Liver (tissue), 9 donors: ENCODE results near the gene CCDC200. TPM values are rescaled to one million over a fixed set of nuclear protein-coding genes. Genes with fewer than 3 reads are reported as not detected.

Experiments used
- DNase-seq: peaks from one replicate; pipeline ENCODE4 v3.0.0-alpha.2; 2017; ENCODE audit warnings: low spot score
- H3K27ac ChIP-seq, 2 donors: one replicate each; pipeline ENCODE4 v1.7.0; 2013; ENCODE audit warnings: inconsistent platforms in 2 of 2, low read length in 2 of 2, control low read depth in 1 of 2, low read depth in 1 of 2, mild to moderate bottlenecking in 1 of 2
- H3K27me3 ChIP-seq, 4 donors: one replicate each; pipeline versions ENCODE4 v1.6.1 to v1.7.0; 2013; ENCODE audit warnings: low read length in 3 of 4, inconsistent platforms in 1 of 4, mild to moderate bottlenecking in 1 of 4, moderate library complexity in 1 of 4; ENCODE audit not compliant: control insufficient read depth in 4 of 4, insufficient read depth in 4 of 4
- H3K36me3 ChIP-seq, 4 donors: one replicate each; pipeline versions ENCODE4 v1.6.1 to v1.7.0; 2013; ENCODE audit warnings: low read length in 3 of 4, mild to moderate bottlenecking in 3 of 4, low read depth in 1 of 4, moderate library complexity in 1 of 4; ENCODE audit not compliant: control insufficient read depth in 4 of 4, insufficient read depth in 3 of 4
- H3K4me1 ChIP-seq, 4 donors: one replicate each; pipeline versions ENCODE4 v1.6.1 to v1.7.0; 2013; ENCODE audit warnings: low read length in 3 of 4, mild to moderate bottlenecking in 3 of 4, moderate library complexity in 1 of 4; ENCODE audit not compliant: control insufficient read depth in 4 of 4, insufficient read depth in 4 of 4
- H3K4me3 ChIP-seq, 3 donors: one replicate each; pipeline versions ENCODE4 v1.6.1 to v1.7.0; 2013; ENCODE audit warnings: low read length in 3 of 3, control low read depth in 1 of 3, low read depth in 1 of 3, mild to moderate bottlenecking in 1 of 3
- H3K9ac ChIP-seq, 2 donors: one replicate each; pipeline ENCODE4 v1.7.0; 2013; ENCODE audit warnings: low read length in 2 of 2, mild to moderate bottlenecking in 2 of 2, moderate library complexity in 2 of 2, control low read depth in 1 of 2, low read depth in 1 of 2
- H3K9me3 ChIP-seq, 4 donors: one replicate each; pipeline versions ENCODE4 v1.6.1 to v1.7.0; 2013; ENCODE audit warnings: low read length in 3 of 4; ENCODE audit not compliant: control insufficient read depth in 4 of 4
- EGR1 ChIP-seq, 2 donors: IDR thresholded peaks; 2 replicates each; pipeline ENCODE4 v1.6.1; 2016 to 2018; ENCODE audit warnings: antibody characterized with exemption in 2 of 2, low read depth in 2 of 2
- FOXA1 ChIP-seq: IDR thresholded peaks from 2 replicates; pipeline ENCODE4 v1.6.1; 2016; ENCODE audit warnings: antibody characterized with exemption
- FOXA2 ChIP-seq: IDR thresholded peaks from 2 replicates; pipeline ENCODE4 v1.6.1; 2016; ENCODE audit warnings: antibody characterized with exemption
- GABPA ChIP-seq, 2 donors: IDR thresholded peaks in 1 of 2; conservative IDR thresholded peaks in 1 of 2; 2 replicates each; pipeline ENCODE4 v1.6.1; 2016; ENCODE audit warnings: antibody characterized with exemption in 2 of 2, mild to moderate bottlenecking in 1 of 2, moderate library complexity in 1 of 2
- HNF4A ChIP-seq, 2 donors: conservative IDR thresholded peaks; 2 replicates each; pipeline ENCODE4 v1.6.1; 2016; ENCODE audit warnings: antibody characterized with exemption in 2 of 2, mild to moderate bottlenecking in 2 of 2
- HNF4G ChIP-seq: IDR thresholded peaks from 2 replicates; pipeline ENCODE4 v1.6.1; 2016; ENCODE audit warnings: antibody characterized with exemption
- JUND ChIP-seq, 2 donors: IDR thresholded peaks; 2 replicates each; pipeline ENCODE4 v1.6.1; 2016; ENCODE audit warnings: antibody characterized with exemption in 2 of 2
- NR2F2 ChIP-seq: IDR thresholded peaks from 2 replicates; pipeline ENCODE4 v1.6.1; 2016; ENCODE audit warnings: antibody characterized with exemption
- RXRA ChIP-seq, 2 donors: IDR thresholded peaks; 2 replicates each; pipeline ENCODE4 v1.6.1; 2017 to 2018; ENCODE audit warnings: antibody characterized with exemption in 2 of 2, mild to moderate bottlenecking in 1 of 2
- SP1 ChIP-seq: IDR thresholded peaks from 2 replicates; pipeline ENCODE4 v1.6.1; 2018; ENCODE audit warnings: antibody characterized with exemption, mild to moderate bottlenecking
- TAF1 ChIP-seq: conservative IDR thresholded peaks from 2 replicates; pipeline ENCODE4 v1.6.1; 2016; ENCODE audit warnings: antibody characterized with exemption, mild to moderate bottlenecking
- YY1 ChIP-seq: IDR thresholded peaks from 2 replicates; pipeline ENCODE4 v1.6.1; 2016; ENCODE audit warnings: antibody characterized with exemption, mild to moderate bottlenecking
- WGBS: extraction: QIAGEN DNeasy Blood & Tissue Kit; methylation state at CpG from one replicate; pipeline ENCODE4 v1.1.7; 2013; 5-methylcytosine and 5-hydroxymethylcytosine counted together
- polyA plus RNA-seq, 2 donors: library from polyadenylated mRNA; stranded (reverse) in 1 of 2; unstranded in 1 of 2; fragments of 200-250 nt in 1 of 2; fragments of >200 nt in 1 of 2; fragmentation: Nextera tagmentation in 1 of 2; extraction: Ambion mirVana in 1 of 2; gene quantifications; one replicate each; pipeline versions ENCODE4 v1.2.1 to v1.2.3, GENCODE V29; 2013 to 2015
- total RNA-seq, 2 donors: library from RNA; depleted of rRNA; stranded (reverse); fragments of >200 nt; gene quantifications; one replicate each; pipeline ENCODE4 v1.2.3, GENCODE V29; 2014
- TF ChIP-seq, protein P1 (sequence below): IDR thresholded peaks from 2 replicates; pipeline ENCODE4 v1.6.1; 2016; ENCODE audit warnings: antibody characterized with exemption, mild to moderate bottlenecking
- TF ChIP-seq, protein P2 (sequence below): IDR thresholded peaks from 2 replicates; pipeline ENCODE4 v1.6.1; 2016; ENCODE audit warnings: antibody characterized with exemption
- TF ChIP-seq, protein P3 (sequence below): IDR thresholded peaks from 2 replicates; pipeline ENCODE4 v1.6.1; 2016; ENCODE audit warnings: antibody characterized with exemption
- TF ChIP-seq, protein P4 (sequence below): IDR thresholded peaks from 2 replicates; pipeline ENCODE4 v1.6.1; 2016; ENCODE audit warnings: antibody characterized with exemption
- TF ChIP-seq, protein P5 (sequence below): fragments of 150-350 bp; IDR thresholded peaks from 2 replicates; pipeline ENCODE4 v1.5.1; 2017; ENCODE audit warnings: improper control_type of control experiment, low read depth, low read length; ENCODE audit not compliant: missing input control
- donor health status: healthy.
- donor health status: healthy.
- donor health status: healthy.
- donor health status: healthy.
- donor health status: healthy.

Gene CCDC200
- total and polyA plus RNA-seq, 4 donors = 1.3 TPM; not detected in 3

DNA sequence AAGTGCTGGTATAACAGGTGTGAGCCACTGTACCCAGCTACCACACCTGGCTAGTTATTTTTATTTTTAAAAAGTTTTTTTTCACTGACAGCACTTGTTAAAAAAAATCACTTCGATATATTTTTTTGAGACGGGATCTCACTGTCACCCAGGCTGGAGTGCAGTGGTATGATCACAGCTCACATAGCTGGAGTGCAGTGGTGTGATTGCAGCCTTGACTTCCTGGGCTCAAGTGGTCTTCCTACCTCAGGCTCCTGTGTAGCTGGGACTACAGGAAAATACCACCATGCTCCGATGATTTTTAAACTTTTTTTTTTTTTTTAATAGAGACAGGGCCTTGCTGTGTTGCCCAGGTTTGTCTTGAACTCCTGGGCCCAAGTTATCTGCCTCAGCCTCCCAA lies 44.5 kb downstream of the CCDC200 start:
- no peak for TF ChIP-seq FOXA1
- TF ChIP-seq, protein P1, sequence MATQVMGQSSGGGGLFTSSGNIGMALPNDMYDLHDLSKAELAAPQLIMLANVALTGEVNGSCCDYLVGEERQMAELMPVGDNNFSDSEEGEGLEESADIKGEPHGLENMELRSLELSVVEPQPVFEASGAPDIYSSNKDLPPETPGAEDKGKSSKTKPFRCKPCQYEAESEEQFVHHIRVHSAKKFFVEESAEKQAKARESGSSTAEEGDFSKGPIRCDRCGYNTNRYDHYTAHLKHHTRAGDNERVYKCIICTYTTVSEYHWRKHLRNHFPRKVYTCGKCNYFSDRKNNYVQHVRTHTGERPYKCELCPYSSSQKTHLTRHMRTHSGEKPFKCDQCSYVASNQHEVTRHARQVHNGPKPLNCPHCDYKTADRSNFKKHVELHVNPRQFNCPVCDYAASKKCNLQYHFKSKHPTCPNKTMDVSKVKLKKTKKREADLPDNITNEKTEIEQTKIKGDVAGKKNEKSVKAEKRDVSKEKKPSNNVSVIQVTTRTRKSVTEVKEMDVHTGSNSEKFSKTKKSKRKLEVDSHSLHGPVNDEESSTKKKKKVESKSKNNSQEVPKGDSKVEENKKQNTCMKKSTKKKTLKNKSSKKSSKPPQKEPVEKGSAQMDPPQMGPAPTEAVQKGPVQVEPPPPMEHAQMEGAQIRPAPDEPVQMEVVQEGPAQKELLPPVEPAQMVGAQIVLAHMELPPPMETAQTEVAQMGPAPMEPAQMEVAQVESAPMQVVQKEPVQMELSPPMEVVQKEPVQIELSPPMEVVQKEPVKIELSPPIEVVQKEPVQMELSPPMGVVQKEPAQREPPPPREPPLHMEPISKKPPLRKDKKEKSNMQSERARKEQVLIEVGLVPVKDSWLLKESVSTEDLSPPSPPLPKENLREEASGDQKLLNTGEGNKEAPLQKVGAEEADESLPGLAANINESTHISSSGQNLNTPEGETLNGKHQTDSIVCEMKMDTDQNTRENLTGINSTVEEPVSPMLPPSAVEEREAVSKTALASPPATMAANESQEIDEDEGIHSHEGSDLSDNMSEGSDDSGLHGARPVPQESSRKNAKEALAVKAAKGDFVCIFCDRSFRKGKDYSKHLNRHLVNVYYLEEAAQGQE = no peak
- no peak for TF ChIP-seq RXRA (IDR thresholded peaks at IDR 0.05)
- TF ChIP-seq HNF4A (conservative IDR thresholded peaks at IDR 0.05) = no peak
- no peak for TF ChIP-seq GABPA (IDR thresholded peaks at IDR 0.05 in 1 of 2, conservative IDR thresholded peaks at IDR 0.05 in 1 of 2)
- no peak for TF ChIP-seq EGR1 (IDR thresholded peaks at IDR 0.05; ENCODE audit: low read depth in 2 of 2)
- TF ChIP-seq, protein P2, sequence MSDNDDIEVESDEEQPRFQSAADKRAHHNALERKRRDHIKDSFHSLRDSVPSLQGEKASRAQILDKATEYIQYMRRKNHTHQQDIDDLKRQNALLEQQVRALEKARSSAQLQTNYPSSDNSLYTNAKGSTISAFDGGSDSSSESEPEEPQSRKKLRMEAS = no peak
- no peak for TF ChIP-seq NR2F2
- TF ChIP-seq, protein P3, sequence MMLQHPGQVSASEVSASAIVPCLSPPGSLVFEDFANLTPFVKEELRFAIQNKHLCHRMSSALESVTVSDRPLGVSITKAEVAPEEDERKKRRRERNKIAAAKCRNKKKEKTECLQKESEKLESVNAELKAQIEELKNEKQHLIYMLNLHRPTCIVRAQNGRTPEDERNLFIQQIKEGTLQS = no peak
- TF ChIP-seq SP1 = no peak
- no peak for TF ChIP-seq TAF1
- TF ChIP-seq YY1 = no peak
- TF ChIP-seq JUND (IDR thresholded peaks at IDR 0.05) = no peak
- TF ChIP-seq, protein P4, sequence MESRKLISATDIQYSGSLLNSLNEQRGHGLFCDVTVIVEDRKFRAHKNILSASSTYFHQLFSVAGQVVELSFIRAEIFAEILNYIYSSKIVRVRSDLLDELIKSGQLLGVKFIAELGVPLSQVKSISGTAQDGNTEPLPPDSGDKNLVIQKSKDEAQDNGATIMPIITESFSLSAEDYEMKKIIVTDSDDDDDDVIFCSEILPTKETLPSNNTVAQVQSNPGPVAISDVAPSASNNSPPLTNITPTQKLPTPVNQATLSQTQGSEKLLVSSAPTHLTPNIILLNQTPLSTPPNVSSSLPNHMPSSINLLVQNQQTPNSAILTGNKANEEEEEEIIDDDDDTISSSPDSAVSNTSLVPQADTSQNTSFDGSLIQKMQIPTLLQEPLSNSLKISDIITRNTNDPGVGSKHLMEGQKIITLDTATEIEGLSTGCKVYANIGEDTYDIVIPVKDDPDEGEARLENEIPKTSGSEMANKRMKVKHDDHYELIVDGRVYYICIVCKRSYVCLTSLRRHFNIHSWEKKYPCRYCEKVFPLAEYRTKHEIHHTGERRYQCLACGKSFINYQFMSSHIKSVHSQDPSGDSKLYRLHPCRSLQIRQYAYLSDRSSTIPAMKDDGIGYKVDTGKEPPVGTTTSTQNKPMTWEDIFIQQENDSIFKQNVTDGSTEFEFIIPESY = no peak
- TF ChIP-seq HNF4G = no peak
- TF ChIP-seq FOXA2 = no peak
- TF ChIP-seq, protein P5, sequence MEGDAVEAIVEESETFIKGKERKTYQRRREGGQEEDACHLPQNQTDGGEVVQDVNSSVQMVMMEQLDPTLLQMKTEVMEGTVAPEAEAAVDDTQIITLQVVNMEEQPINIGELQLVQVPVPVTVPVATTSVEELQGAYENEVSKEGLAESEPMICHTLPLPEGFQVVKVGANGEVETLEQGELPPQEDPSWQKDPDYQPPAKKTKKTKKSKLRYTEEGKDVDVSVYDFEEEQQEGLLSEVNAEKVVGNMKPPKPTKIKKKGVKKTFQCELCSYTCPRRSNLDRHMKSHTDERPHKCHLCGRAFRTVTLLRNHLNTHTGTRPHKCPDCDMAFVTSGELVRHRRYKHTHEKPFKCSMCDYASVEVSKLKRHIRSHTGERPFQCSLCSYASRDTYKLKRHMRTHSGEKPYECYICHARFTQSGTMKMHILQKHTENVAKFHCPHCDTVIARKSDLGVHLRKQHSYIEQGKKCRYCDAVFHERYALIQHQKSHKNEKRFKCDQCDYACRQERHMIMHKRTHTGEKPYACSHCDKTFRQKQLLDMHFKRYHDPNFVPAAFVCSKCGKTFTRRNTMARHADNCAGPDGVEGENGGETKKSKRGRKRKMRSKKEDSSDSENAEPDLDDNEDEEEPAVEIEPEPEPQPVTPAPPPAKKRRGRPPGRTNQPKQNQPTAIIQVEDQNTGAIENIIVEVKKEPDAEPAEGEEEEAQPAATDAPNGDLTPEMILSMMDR = no peak
- WGBS = 95% methylated on average over 3 of the region's 3 CpGs
- no peak for DNase-seq
- Histone ChIP-seq H3K4me3 (no peak overlapping the region), H3K4me1 (peaks cover 0 to 1% (median 0%) of the 10 kb centered on the region in 4 donors), H3K9ac (no peak overlapping the region), H3K36me3 (peaks cover 14 to 40% (median 30%) of the 10 kb centered on the region in 4 donors), H3K27me3 (no peaks in the 10 kb centered on the region), H3K27ac (no peak overlapping the region), H3K9me3 (no peaks in the 10 kb centered on the region)
